Fibroblast of the aortic adventitia (primary cell): ENCODE data around the gene FLII. TPM values are rescaled to one million over a fixed set of nuclear protein-coding genes. Genes with fewer than 3 reads are reported as not detected.
A peak's percentile ranks its signal among the peaks of the same experiment; 100 is the strongest.

Experiments used
- DNase-seq: peaks from one replicate; pipeline ENCODE4 v3.0.0-alpha.2; 2010; ENCODE audit warnings: low read depth
- H3K4me3 ChIP-seq: 2 replicates; pipeline ENCODE4 v1.5.1; 2011; ENCODE audit warnings: low read depth, mild to moderate bottlenecking, control low read depth, low read length, moderate library complexity
- total RNA-seq: library from RNA; depleted of rRNA; stranded (reverse); fragments of >200 nt; gene quantifications from 2 replicates; pipeline ENCODE4 v1.2.3, GENCODE V29; 2012; ENCODE audit warnings: low replicate concordance
- TF ChIP-seq, protein P1 (sequence below): IDR thresholded peaks from 2 replicates; pipeline ENCODE4 v1.5.1; 2011; ENCODE audit warnings: mild to moderate bottlenecking, low read length, control low read depth, inconsistent platforms; ENCODE audit not compliant: insufficient read depth

Gene FLII
- total RNA-seq, 1 donor: 305 TPM

DNA sequence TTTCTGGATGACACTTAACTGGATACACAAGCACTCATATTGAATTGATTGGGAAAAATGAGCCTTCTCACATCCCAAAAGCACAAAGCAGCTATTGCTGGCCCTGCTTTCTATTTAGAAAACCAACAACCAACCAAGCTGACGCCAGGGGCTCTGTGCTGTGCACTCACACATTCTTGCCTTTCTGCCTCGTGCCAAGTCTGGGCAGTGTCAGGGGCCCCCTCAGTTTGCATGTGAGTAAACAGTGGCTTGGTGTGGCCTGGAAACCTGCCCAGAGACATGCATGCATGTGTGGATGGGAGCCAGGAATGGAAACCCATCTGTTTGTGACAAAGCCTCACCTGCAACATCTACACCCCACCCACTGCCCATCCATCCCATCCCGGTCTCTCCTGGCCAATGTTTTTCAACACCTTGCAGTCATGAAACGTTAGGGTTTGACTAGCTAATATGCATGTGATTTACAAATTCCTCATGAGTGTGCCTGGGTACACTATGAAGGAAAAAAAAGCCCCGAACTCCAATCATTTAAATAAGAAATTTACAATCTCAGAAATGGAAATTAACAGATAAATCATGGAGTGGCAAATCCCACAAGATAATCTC is 22.3 kb upstream of the FLII start:
- no peak for DNase-seq
- no peak overlapping the region for H3K4me3 ChIP-seq
- TF ChIP-seq, protein P1, sequence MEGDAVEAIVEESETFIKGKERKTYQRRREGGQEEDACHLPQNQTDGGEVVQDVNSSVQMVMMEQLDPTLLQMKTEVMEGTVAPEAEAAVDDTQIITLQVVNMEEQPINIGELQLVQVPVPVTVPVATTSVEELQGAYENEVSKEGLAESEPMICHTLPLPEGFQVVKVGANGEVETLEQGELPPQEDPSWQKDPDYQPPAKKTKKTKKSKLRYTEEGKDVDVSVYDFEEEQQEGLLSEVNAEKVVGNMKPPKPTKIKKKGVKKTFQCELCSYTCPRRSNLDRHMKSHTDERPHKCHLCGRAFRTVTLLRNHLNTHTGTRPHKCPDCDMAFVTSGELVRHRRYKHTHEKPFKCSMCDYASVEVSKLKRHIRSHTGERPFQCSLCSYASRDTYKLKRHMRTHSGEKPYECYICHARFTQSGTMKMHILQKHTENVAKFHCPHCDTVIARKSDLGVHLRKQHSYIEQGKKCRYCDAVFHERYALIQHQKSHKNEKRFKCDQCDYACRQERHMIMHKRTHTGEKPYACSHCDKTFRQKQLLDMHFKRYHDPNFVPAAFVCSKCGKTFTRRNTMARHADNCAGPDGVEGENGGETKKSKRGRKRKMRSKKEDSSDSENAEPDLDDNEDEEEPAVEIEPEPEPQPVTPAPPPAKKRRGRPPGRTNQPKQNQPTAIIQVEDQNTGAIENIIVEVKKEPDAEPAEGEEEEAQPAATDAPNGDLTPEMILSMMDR: no peak

GRCh38 chr17:18280249-18280648 is 21.7 kb upstream of the FLII start:
- no peak overlapping the region for H3K4me3 ChIP-seq
- TF ChIP-seq, protein P1: no peak
- DNase-seq: no peak

- peak; percentile 38 for DNase-seq
- H3K4me3 ChIP-seq: no peak overlapping the region
- TF ChIP-seq, protein P1: no peak
Measured at GRCh38 chr17:18278867-18279266, 20.3 kb upstream of the FLII start.

DNA sequence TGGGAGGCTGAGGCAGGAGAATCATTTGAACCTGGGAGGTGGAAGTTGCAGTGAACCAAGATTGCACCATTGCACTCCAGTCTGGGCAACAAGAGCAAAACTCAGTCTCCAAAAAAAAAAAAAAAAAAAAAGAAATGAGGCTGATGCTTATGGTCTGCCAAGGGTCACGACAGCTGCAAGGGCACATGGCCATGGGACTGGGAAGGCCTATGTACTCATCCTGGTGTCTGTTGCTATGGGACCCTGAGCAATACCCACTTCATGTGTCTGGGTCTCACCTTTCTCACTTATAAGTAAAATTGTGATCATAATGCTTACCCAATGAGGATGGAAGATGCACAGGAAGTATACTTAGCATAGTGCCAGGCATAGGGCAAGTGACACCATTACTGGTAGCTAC is 18.5 kb upstream of the FLII start:
- DNase-seq: no peak
- TF ChIP-seq, protein P1: no peak

DNA sequence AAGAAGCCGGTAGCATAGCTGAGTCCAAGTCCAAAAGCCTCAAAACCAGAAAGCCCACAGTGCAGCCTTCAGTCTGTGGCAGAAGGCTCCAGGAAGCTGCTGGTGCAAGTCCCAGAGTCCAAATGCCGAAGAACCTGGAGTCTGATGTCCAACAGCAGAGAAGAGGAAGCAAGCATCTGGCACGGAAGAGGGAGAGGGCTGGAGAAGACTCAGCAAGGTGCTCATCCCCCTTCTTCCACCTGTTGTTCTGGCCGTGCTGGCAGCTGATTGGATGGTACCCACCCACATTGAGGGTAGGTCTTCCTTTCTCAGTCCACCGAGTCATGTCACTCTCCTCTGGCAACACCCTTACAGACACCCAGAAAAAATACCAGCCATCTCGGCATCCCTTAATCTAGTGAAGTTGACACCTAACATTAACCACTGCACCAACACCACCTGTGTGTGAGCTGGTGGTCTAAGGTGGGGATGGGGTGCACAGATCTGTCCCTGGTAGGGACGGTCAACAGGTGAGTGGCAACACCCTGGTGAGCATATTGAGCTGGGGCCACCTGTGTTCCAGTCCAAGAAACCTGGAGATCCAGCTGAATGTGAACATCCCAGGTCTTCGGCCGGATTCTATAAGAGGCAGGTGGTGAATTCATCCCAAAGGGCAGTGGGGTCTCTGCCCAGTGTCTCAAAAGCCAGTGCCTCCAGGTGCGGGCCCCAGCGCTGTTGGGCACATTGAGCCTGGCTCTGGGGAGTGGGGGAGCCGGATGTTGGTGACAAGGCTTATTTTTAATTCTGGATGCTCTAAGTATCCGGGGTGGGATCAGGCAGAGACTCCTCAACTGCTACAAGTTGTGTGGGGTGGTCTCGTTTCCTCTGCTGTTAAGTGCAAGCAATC is 11.8 kb upstream of the FLII start:
- TF ChIP-seq, protein P1: no peak
- no peak overlapping the region for H3K4me3 ChIP-seq
- no peak for DNase-seq

More for the DNA sequence above, 18.5 kb upstream of the FLII start:
- no peak overlapping the region for H3K4me3 ChIP-seq

GRCh38 chr17:18267927-18268711 is 9.6 kb upstream of the FLII start:
- no peak overlapping the region for H3K4me3 ChIP-seq
- peak; percentile 37 for DNase-seq
- TF ChIP-seq, protein P1: no peak
